GM12878 (cell line): Measurements from ENCODE around the gene PCDHB11. TPM values are rescaled to one million over a fixed set of nuclear protein-coding genes. Genes with fewer than 3 reads are reported as not detected.
"Not testable (repeated sequence)": the region's sequence is repeated elsewhere in the genome, so short reads cannot be mapped to it uniquely, and the experiment has no call there.

Experiments used
- ATAC-seq: fragments of 200-7000 bp; cut with Tn5 transposase; 3 replicates; pipeline ENCODE4 v1.9.1; 2020; ENCODE audit warnings: mild to moderate bottlenecking, moderate library complexity
- BruUV-seq: library from RNA; stranded (reverse); fragments of 400-500 nt; replicated peaks from 2 replicates; lab custom pipeline; 2021; lab: Mats Ljungman, UMichigan
- CTCF ChIA-PET: fragments of 300-600 bp; sonication (Branson Sonifier 250); formaldehyde crosslinking; extraction: SDS; loops from one replicate; lab custom pipeline; 2021; ENCODE audit warnings: inconsistent platforms; lab: Yijun Ruan, JAX
- POLR2A ChIA-PET: fragments of 350-600 bp; formaldehyde crosslinking; extraction: SDS; loops from one replicate; lab custom pipeline; 2021; ENCODE audit warnings: inconsistent platforms; lab: Charles Lee
- RAD21 ChIA-PET: fragments of 300-600 bp; sonication (Branson Sonifier 250); formaldehyde crosslinking; loops from one replicate; lab custom pipeline; 2023; ENCODE audit warnings: antibody characterized with exemption; ENCODE audit not compliant: unreplicated experiment; lab: Charles Lee
- SMC1A ChIA-PET: fragments of 300-600 bp; sonication (Branson Sonifier 250); formaldehyde crosslinking; loops from one replicate; lab custom pipeline; 2023; ENCODE audit not compliant: unreplicated experiment, uncharacterized antibody; lab: Charles Lee
- DNase-seq: peaks from one replicate; pipeline ENCODE4 v3.0.0-alpha.2; 2011; ENCODE audit warnings: low read depth, low spot score
- FAIRE-seq: peaks from 3 replicates; lab custom pipeline; 2011; peaks lifted over from hg19 to GRCh38; lab: Jason Lieb, UNC
- H2AFZ ChIP-seq: 2 replicates; pipeline ENCODE4 v1.6.0; 2011; ENCODE audit warnings: low read depth, low read length, control low read depth; ENCODE audit not compliant: control insufficient read depth
- H3K27ac ChIP-seq: 2 replicates; pipeline ENCODE4 v1.5.1; 2011; ENCODE audit warnings: control low read depth; ENCODE audit not compliant: control insufficient read depth, insufficient read depth
- H3K27me3 ChIP-seq, 2 experiments: replicated peaks in 1 of 2; 2 replicates each; pipeline versions ENCODE4 v1.6.0 to v1.6.1; 2011; ENCODE audit warnings: low read length in 1 of 2; ENCODE audit not compliant: control insufficient read depth in 2 of 2, insufficient read depth in 2 of 2
- H3K36me3 ChIP-seq, 2 experiments: 2 replicates each; pipeline ENCODE4 v1.5.1; 2011; ENCODE audit warnings: low read length in 1 of 2; ENCODE audit not compliant: control insufficient read depth in 2 of 2, insufficient read depth in 2 of 2
- H3K4me1 ChIP-seq: 2 replicates; pipeline ENCODE4 v1.6.1; 2011; ENCODE audit warnings: mild to moderate bottlenecking, low read length, moderate library complexity, mixed read lengths; ENCODE audit not compliant: control insufficient read depth, insufficient read depth
- H3K4me2 ChIP-seq: 2 replicates; pipeline ENCODE4 v1.6.0; 2011; ENCODE audit warnings: control low read depth; ENCODE audit not compliant: control insufficient read depth, insufficient read depth
- H3K4me3 ChIP-seq: fragments of 200-600 bp; sonication (generic); 2 replicates; pipeline ENCODE4 v1.5.1; 2016
- H3K79me2 ChIP-seq: 2 replicates; pipeline ENCODE4 v1.6.0; 2011; ENCODE audit warnings: low read length; ENCODE audit not compliant: control insufficient read depth, insufficient read depth
- H3K9ac ChIP-seq: 2 replicates; pipeline ENCODE4 v1.8.0; 2011; ENCODE audit warnings: low read length, control low read depth, mixed read lengths; ENCODE audit not compliant: control insufficient read depth, insufficient read depth
- H3K9me3 ChIP-seq: replicated peaks from 3 replicates; pipeline ENCODE4 v1.5.1; 2011; ENCODE audit warnings: mild to moderate bottlenecking, low read length; ENCODE audit not compliant: control insufficient read depth, insufficient read depth
- H4K20me1 ChIP-seq: 2 replicates; pipeline ENCODE4 v1.6.0; 2011; ENCODE audit not compliant: control insufficient read depth, insufficient read depth
- CTCF ChIP-seq, 3 experiments: IDR thresholded peaks in 2 of 3; conservative IDR thresholded peaks in 1 of 3; 2 replicates each; pipeline ENCODE4 v1.5.1; 2011; ENCODE audit warnings: low read depth in 3 of 3, low read length in 3 of 3, mild to moderate bottlenecking in 3 of 3, control low read depth in 2 of 3, moderate library complexity in 2 of 3, inconsistent platforms in 1 of 3, mixed read lengths in 1 of 3; ENCODE audit not compliant: control insufficient read depth in 2 of 3, insufficient read depth in 1 of 3; ENCODE audit errors: extremely low read depth in 1 of 3
- NRF1 ChIP-seq: conservative IDR thresholded peaks from 2 replicates; pipeline ENCODE4 v1.6.1; 2011; ENCODE audit warnings: mild to moderate bottlenecking, low read depth, low read length, improper control_type of control experiment
- PKNOX1 ChIP-seq: fragments of 450-650 bp; IDR thresholded peaks from 2 replicates; pipeline ENCODE4 v1.6.1; 2016; ENCODE audit warnings: mild to moderate bottlenecking
- WGBS: methylation state at CpG from one replicate; pipeline ENCODE4 v1.1.6; 2016; ENCODE audit warnings: low lambda C conversion rate; ENCODE audit not compliant: insufficient replicate concordance, insufficient coverage; ENCODE audit errors: missing lambda C conversion rate; 5-methylcytosine and 5-hydroxymethylcytosine counted together
- in situ Hi-C: fragments of 300-500 bp; cut with MboI; formaldehyde crosslinking; loops from 9 replicates; pipeline ENCODE4 v1.14.3; 2018; ENCODE audit warnings: mixed read lengths
- intact Hi-C: fragments of 100-400 bp; cut with micrococcal nuclease; formaldehyde crosslinking; loops from one replicate; pipeline ENCODE4 v1.14.2; 2022; ENCODE audit not compliant: unreplicated experiment
- polyA plus RNA-seq, 11 experiments: library from polyadenylated mRNA; depleted of rRNA in 4 of 11; unstranded in 6 of 11; stranded (reverse) in 5 of 11; fragments of >200 nt; fragmentation: Nextera tagmentation in 4 of 11; fragmentation: Illumina TruSeq in 1 of 11; extraction: Ambion mirVana in 4 of 11; extraction: Trizol in 1 of 11; gene quantifications; 1 replicate in 1 of 11; 2 replicates in 10 of 11; pipeline versions ENCODE4 v1.2.1 to v1.2.3, GENCODE V29; 2011 to 2016; ENCODE audit warnings: inconsistent platforms in 2 of 11, missing spikeins in 2 of 11, low read depth in 1 of 11
- total RNA-seq, 4 experiments: library from RNA; depleted of rRNA in 3 of 4; stranded (reverse); fragments of >200 nt in 3 of 4; fragmentation: Illumina TruSeq in 1 of 4; extraction: Trizol in 1 of 4; gene quantifications; 2 replicates each; pipeline versions ENCODE4 v1.2.1 to v1.2.3, GENCODE V29; 2013 to 2021

Gene PCDHB11
- total and polyA plus RNA-seq, 10 of the 15 experiments (the other 5 are each of a cell fraction or from before 2014, with no cell fraction given) = not detected

GRCh38 chr5:141186897-141187512 is 12.4 kb upstream of the PCDHB11 start, which contains the start of gene PCDHB9:
TSS of gene PCDHB9 (plus strand) at chr5:141187161. CDS start at chr5:141187319, 158 bp downstream.
- no peaks in the 10 kb centered on the region for H3K27me3 ChIP-seq
- H3K9ac ChIP-seq = no peak within 1 kb of the TSS
- no peaks in the 10 kb centered on the region for H3K36me3 ChIP-seq
- TF ChIP-seq PKNOX1 = no peak
- peak in 2 of 3 experiments; percentile 22 to 32; a peak in 2 of 6 replicates for TF ChIP-seq CTCF (IDR thresholded peaks at IDR 0.05 in 2 of 3, conservative IDR thresholded peaks at IDR 0.05 in 1 of 3; ENCODE audit: control insufficient read depth in 2 of 3, extremely low read depth in 1 of 3, insufficient read depth in 1 of 3, low read depth in 3 of 3, low read length in 3 of 3)
- no peak for TF ChIP-seq NRF1
- H3K79me2 ChIP-seq = no peaks in the 10 kb centered on the region
- H3K27ac ChIP-seq = no peak within 1 kb of the TSS
- H3K4me3 ChIP-seq = no peak within 1 kb of the TSS
- ChIA-PET RAD21 (interaction anchor here (0.6 to 1.8 kb wide), 3 partner anchors 234 to 784 kb away, joined by 3 to 6 read pairs (median 3); partner anchors contain the start of gene PCDHGA11), CTCF (interaction anchor here (0.9 to 1.5 kb wide), 4 partner anchors 10 to 370 kb away, joined by 3 to 4 read pairs (median 3); no protein-coding TSS in a partner anchor), SMC1A (interaction anchor here (0.7 kb wide), 1 partner anchor 36 kb away, joined by 3 read pairs; the partner anchor contains the start of gene PCDHB14), POLR2A (no interaction called here)
- H3K4me1 ChIP-seq = no peaks in the 10 kb centered on the region
- H2AFZ ChIP-seq = no peak within 1 kb of the TSS
- WGBS = 20% methylated on average over 9 of the region's 9 CpGs
- in situ Hi-C loops (no loop called here), intact Hi-C loops (loop anchor here (10.0 kb wide), 1 partner anchor 378 kb away; no protein-coding TSS in a partner anchor)
- H3K9me3 ChIP-seq = no peaks in the 10 kb centered on the region; the same call in 2 of the 3 replicates
- no peaks in the 10 kb centered on the region for H4K20me1 ChIP-seq
- no TSS peak for BruUV-seq
- ATAC-seq (no peak), DNase-seq (no peak), FAIRE-seq (no peak)
- H3K4me2 ChIP-seq = no peak within 1 kb of the TSS

GRCh38 chr5:141188682-141189081 is 10.7 kb upstream of the PCDHB11 start:
- H3K36me3 ChIP-seq, H2AFZ ChIP-seq, FAIRE-seq, ATAC-seq, BruUV-seq, in situ Hi-C loops, H3K27me3 ChIP-seq, POLR2A ChIA-PET, H3K4me1 ChIP-seq, SMC1A ChIA-PET, H3K4me2 ChIP-seq, H3K4me3 ChIP-seq, H3K9me3 ChIP-seq, H3K9ac ChIP-seq, H4K20me1 ChIP-seq, DNase-seq, CTCF ChIA-PET, H3K27ac ChIP-seq, H3K79me2 ChIP-seq, RAD21 ChIA-PET: not testable (repeated sequence)
- WGBS = 84% methylated on average over 23 of the region's 37 CpGs
- intact Hi-C loops = loop anchor here (10.0 kb wide), 1 partner anchor 376 kb away; no protein-coding TSS in a partner anchor

- H3K4me1 ChIP-seq, FAIRE-seq, RAD21 ChIA-PET, H3K79me2 ChIP-seq, CTCF ChIA-PET, SMC1A ChIA-PET, in situ Hi-C loops, H4K20me1 ChIP-seq, H3K27ac ChIP-seq, H3K36me3 ChIP-seq, DNase-seq, H3K9ac ChIP-seq, H3K27me3 ChIP-seq, H2AFZ ChIP-seq, H3K4me2 ChIP-seq, ATAC-seq, BruUV-seq, H3K4me3 ChIP-seq, H3K9me3 ChIP-seq, POLR2A ChIA-PET: not testable (repeated sequence)
- WGBS = 66% methylated on average over 24 of the region's 35 CpGs
- intact Hi-C loops = loop anchor here (10.0 kb wide), 1 partner anchor 376 kb away; no protein-coding TSS in a partner anchor
Measured at GRCh38 chr5:141189131-141189530, 10.3 kb upstream of the PCDHB11 start.
